ENCODE measurements around the gene VASH1.

The VASH1 gene

GRCh38 chr14:76772300-76773187 is 11.3 kb downstream of the VASH1 start:
- no peak for DNase-seq (ENCODE audit: low read depth)

GRCh38 chr14:76773188-76773885 is 12.1 kb downstream of the VASH1 start:
- no peak for DNase-seq (ENCODE audit: low read depth)

- DNase-seq (ENCODE audit: low read depth), result no peak
Measured at GRCh38 chr14:76773956-76774820, 12.9 kb downstream of the VASH1 start.

- no peak for DNase-seq (ENCODE audit: low read depth)
Measured at GRCh38 chr14:76774821-76775694, 13.8 kb downstream of the VASH1 start.

GRCh38 chr14:76775695-76776427 is 14.6 kb downstream of the VASH1 start:
- no peak for DNase-seq (ENCODE audit: low read depth)

GRCh38 chr14:76776428-76777251 is 15.4 kb downstream of the VASH1 start:
- DNase-seq (ENCODE audit: low read depth), result no peak

GRCh38 chr14:76777721-76778120 is 16.5 kb downstream of the VASH1 start:
- DNase-seq (ENCODE audit: low read depth), result no peak

GRCh38 chr14:76778546-76779215 is 17.4 kb downstream of the VASH1 start:
- DNase-seq (ENCODE audit: low read depth), result no peak

- DNase-seq (ENCODE audit: low read depth), result no peak
Measured at GRCh38 chr14:76779221-76780057, 18.2 kb downstream of the VASH1 start.

- no peak for DNase-seq (ENCODE audit: low read depth)
Measured at GRCh38 chr14:76780058-76780345, 18.7 kb downstream of the VASH1 start.

GRCh38 chr14:76780360-76780759 is 19.1 kb downstream of the VASH1 start:
- no peak for DNase-seq (ENCODE audit: low read depth)

GRCh38 chr14:76780875-76781647 is 19.8 kb downstream of the VASH1 start:
- no peak for DNase-seq (ENCODE audit: low read depth)

GRCh38 chr14:76781648-76782051 is 20.4 kb downstream of the VASH1 start:
- no peak for DNase-seq (ENCODE audit: low read depth)

- DNase-seq (ENCODE audit: low read depth), result no peak
Measured at GRCh38 chr14:76782115-76782884, 21.0 kb downstream of the VASH1 start.

- DNase-seq (ENCODE audit: low read depth), result no peak
Measured at GRCh38 chr14:76782885-76783566, 21.8 kb downstream of the VASH1 start.

GRCh38 chr14:76784266-76784874 is 23.1 kb downstream of the VASH1 start:
- no peak for DNase-seq (ENCODE audit: low read depth)

All from activated T-cell treated with anti-CD3 and anti-CD28 coated beads for 1 hour (primary cell).